Measurements from ENCODE around the gene BSPH1. TPM values are rescaled to one million over a fixed set of nuclear protein-coding genes. Genes with fewer than 3 reads are reported as not detected.

Gene BSPH1
- total and polyA plus RNA-seq, 11 donors: not detected

DNA sequence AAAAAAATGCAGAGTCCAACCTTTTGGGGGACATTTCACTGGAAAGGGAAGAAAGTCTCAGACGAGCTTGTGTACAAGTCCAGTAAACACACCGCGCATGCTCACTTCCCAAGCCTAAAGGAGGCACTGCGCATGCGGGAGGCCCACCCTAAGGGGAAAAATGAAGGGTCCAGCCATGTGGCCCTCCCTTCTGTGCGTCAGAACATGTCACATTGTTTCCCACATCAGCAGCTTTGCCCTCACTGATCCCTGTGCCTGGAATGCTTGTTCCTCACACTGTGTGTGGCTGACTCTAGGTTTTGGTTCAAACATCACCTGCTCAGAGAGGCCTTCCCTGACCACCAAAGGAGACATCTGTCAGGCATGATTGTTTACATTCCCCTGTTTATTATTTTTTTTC is 6.8 kb upstream of the BSPH1 start:
- TF ChIP-seq CTCF (IDR thresholded peaks at IDR 0.05) (no peak), POLR2A (IDR thresholded peaks at IDR 0.05) (no peak)
- ATAC-seq: no peak
- DNase-seq: no peak
- Histone ChIP-seq H3K27me3 (peaks cover 0 to 15% (median 0%) of the 10 kb centered on the region in 9 donors), H3K27ac (no peak overlapping the region), H3K4me3 (no peak overlapping the region), H3K9me3 (peaks cover 0 to 5% (median 0%) of the 10 kb centered on the region in 12 donors), H3K4me1 (no peaks in the 10 kb centered on the region), H3K36me3 (no peaks in the 10 kb centered on the region)
- 82 to 86% (median 84%) methylated on average over 6 of the region's 6 CpGs for WGBS, 4 donors
- intact Hi-C loops (cut with DNase I): no loop called here

DNA sequence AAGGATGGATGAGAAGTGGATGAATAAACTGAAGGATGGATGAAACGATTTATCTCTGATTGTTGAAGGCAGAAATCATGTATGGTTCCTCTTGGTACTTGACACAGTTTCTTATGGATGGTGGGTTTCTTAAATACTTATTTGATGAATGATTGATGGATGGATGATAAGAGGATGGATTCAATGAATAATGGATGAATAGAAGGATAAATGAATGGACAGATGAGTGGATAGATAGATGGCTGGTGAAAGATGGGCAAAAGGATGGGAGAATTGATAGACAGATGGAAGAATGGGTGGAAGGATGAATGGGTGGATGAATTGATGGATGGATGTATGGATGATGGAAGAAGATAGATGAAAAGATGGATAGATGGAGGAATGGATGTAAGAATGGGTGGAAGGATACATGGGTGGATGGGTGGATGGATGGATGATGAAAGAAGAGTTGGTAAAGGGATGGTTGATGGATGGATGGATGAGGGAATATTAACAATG is 4.3 kb upstream of the BSPH1 start:
- Histone ChIP-seq H3K36me3 (no peaks in the 10 kb centered on the region), H3K27me3 (peaks cover 0 to 22% (median 0%) of the 10 kb centered on the region in 9 donors), H3K4me1 (no peaks in the 10 kb centered on the region), H3K4me3 (no peak overlapping the region), H3K27ac (no peak overlapping the region), H3K9me3 (peaks cover 0 to 5% (median 0%) of the 10 kb centered on the region in 12 donors)
- intact Hi-C loops (cut with DNase I): no loop called here
- WGBS, 4 donors: 52 to 57% (median 54%) methylated on average over 1 of the region's 1 CpG
- DNase-seq (no peak), ATAC-seq (no peak)
- TF ChIP-seq CTCF (IDR thresholded peaks at IDR 0.05): no peak
- no peak for TF ChIP-seq POLR2A (IDR thresholded peaks at IDR 0.05)

GRCh38 chr19:47994209-47994802 is 2.3 kb upstream of the BSPH1 start, which contains the start of gene ELSPBP1:
ELSPBP1 (plus strand) TSS chr19:47994632; CDS start chr19:48008668, 14,036 bp downstream.
- Histone ChIP-seq H3K27ac (no peak within 1 kb of the TSS), H3K36me3 (no peaks in the 10 kb centered on the region), H3K9me3 (no peaks in the 10 kb centered on the region), H3K4me3 (no peak within 1 kb of the TSS), H3K4me1 (no peaks in the 10 kb centered on the region), H3K27me3 (peaks cover 0 to 34% (median 0%) of the 10 kb centered on the region in 9 donors)
- DNase-seq (no peak), ATAC-seq (no peak)
- 58 to 67% (median 61%) methylated on average over 5 of the region's 5 CpGs for WGBS, 4 donors
- TF ChIP-seq POLR2A (IDR thresholded peaks at IDR 0.05) (no peak), CTCF (IDR thresholded peaks at IDR 0.05) (no peak)
- intact Hi-C loops (cut with DNase I): no loop called here

DNA sequence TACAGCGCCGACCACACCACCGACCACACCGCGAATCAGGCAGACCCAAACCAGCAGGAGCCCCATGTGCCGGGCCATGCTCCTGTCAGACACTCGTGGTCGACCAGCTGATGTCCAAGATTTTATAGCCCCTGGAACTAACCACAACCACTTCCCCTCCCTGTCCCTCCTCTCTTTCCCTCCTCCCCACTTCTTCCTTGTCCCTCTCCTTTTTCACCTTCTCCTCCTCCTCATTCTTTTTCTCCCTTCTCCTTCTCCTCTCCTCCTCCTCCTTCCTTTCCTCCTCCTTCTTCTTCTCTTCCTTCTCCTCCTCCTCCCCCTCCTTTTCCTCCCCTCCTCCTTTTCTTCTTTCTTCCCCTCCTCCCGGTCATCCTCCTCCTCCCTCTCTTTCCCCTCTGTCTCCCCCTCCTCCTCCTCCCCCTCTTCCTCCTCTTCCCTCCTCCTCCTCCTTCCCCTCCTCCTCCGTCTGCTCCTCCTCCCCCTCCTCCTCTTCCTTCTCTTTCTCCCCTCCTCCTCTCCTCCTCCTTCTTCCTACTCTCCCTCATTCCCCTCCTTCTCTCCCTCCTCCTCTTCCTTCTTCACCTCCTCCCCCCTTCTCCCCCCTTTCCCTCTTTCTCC is 670 bp downstream of the BSPH1 start:
- H3K27ac ChIP-seq: no peak overlapping the region
- DNase-seq (no peak), ATAC-seq (no peak)
- TF ChIP-seq CTCF (IDR thresholded peaks at IDR 0.05): no peak
- TF ChIP-seq POLR2A (IDR thresholded peaks at IDR 0.05): no peak
- no peaks in the 10 kb centered on the region for H3K4me1 ChIP-seq
- no peaks in the 10 kb centered on the region for H3K36me3 ChIP-seq
- no peaks in the 10 kb centered on the region for H3K9me3 ChIP-seq
- 50 to 59% (median 55%) methylated on average over 10 of the region's 10 CpGs for WGBS, 4 donors
- intact Hi-C loops (cut with DNase I): no loop called here
- H3K4me3 ChIP-seq: no peak overlapping the region
- H3K27me3 ChIP-seq: peaks cover 0 to 46% (median 3%) of the 10 kb centered on the region in 9 donors

Measured in heart left ventricle (tissue), 16 donors.